ENCODE measurements around the gene TEC.

Gene TEC

GRCh38 chr4:48126621-48127020 is 143.0 kb downstream of the TEC start:
- Histone ChIP-seq H3K4me3 (ENCODE audit: severe bottlenecking) (no peak overlapping the region), H3K27me3 (ENCODE audit: insufficient read depth, poor library complexity, severe bottlenecking) (no peaks in the 10 kb centered on the region), H3K27ac (ENCODE audit: poor library complexity, severe bottlenecking) (peak overlapping the region; percentile 42), H3K36me3 (ENCODE audit: low read depth) (no peaks in the 10 kb centered on the region), H3K4me1 (ENCODE audit: insufficient read depth, poor library complexity, severe bottlenecking) (peaks cover 15% of the 10 kb centered on the region), H3K9me3 (ENCODE audit: severe bottlenecking) (no peaks in the 10 kb centered on the region)
- TF ChIP-seq CTCF (IDR thresholded peaks at IDR 0.05; ENCODE audit: poor library complexity, severe bottlenecking): no peak
- no peak for ATAC-seq (ENCODE audit: low read depth)
- DNase-seq (ENCODE audit: low spot score): no peak

GRCh38 chr4:48124870-48125269 is 144.8 kb downstream of the TEC start:
- no peak overlapping the region for H3K4me3 ChIP-seq (ENCODE audit: severe bottlenecking)
- no peak overlapping the region for H3K27ac ChIP-seq (ENCODE audit: poor library complexity, severe bottlenecking)
- peaks cover 15% of the 10 kb centered on the region for H3K4me1 ChIP-seq (ENCODE audit: insufficient read depth, poor library complexity, severe bottlenecking)
- no peak for ATAC-seq (ENCODE audit: low read depth)
- no peaks in the 10 kb centered on the region for H3K36me3 ChIP-seq (ENCODE audit: low read depth)
- TF ChIP-seq CTCF (IDR thresholded peaks at IDR 0.05; ENCODE audit: poor library complexity, severe bottlenecking): no peak
- H3K9me3 ChIP-seq (ENCODE audit: severe bottlenecking): no peaks in the 10 kb centered on the region
- H3K27me3 ChIP-seq (ENCODE audit: insufficient read depth, poor library complexity, severe bottlenecking): no peaks in the 10 kb centered on the region
- no peak for DNase-seq (ENCODE audit: low spot score)

- H3K27me3 ChIP-seq (ENCODE audit: insufficient read depth, poor library complexity, severe bottlenecking): no peaks in the 10 kb centered on the region
- no peak for ATAC-seq (ENCODE audit: low read depth)
- no peak overlapping the region for H3K4me3 ChIP-seq (ENCODE audit: severe bottlenecking)
- H3K4me1 ChIP-seq (ENCODE audit: insufficient read depth, poor library complexity, severe bottlenecking): peaks cover 7% of the 10 kb centered on the region
- DNase-seq (ENCODE audit: low spot score): no peak
- TF ChIP-seq CTCF (IDR thresholded peaks at IDR 0.05; ENCODE audit: poor library complexity, severe bottlenecking): no peak
- no peak overlapping the region for H3K27ac ChIP-seq (ENCODE audit: poor library complexity, severe bottlenecking)
- H3K36me3 ChIP-seq (ENCODE audit: low read depth): no peaks in the 10 kb centered on the region
- no peaks in the 10 kb centered on the region for H3K9me3 ChIP-seq (ENCODE audit: severe bottlenecking)
Measured at GRCh38 chr4:48122756-48123155, 146.9 kb downstream of the TEC start.

GRCh38 chr4:48121180-48121579 is 148.5 kb downstream of the TEC start:
- Histone ChIP-seq H3K27me3 (ENCODE audit: insufficient read depth, poor library complexity, severe bottlenecking) (no peaks in the 10 kb centered on the region), H3K4me1 (ENCODE audit: insufficient read depth, poor library complexity, severe bottlenecking) (no peaks in the 10 kb centered on the region), H3K4me3 (ENCODE audit: severe bottlenecking) (no peak overlapping the region), H3K36me3 (ENCODE audit: low read depth) (no peaks in the 10 kb centered on the region), H3K9me3 (ENCODE audit: severe bottlenecking) (no peaks in the 10 kb centered on the region), H3K27ac (ENCODE audit: poor library complexity, severe bottlenecking) (no peak overlapping the region)
- TF ChIP-seq CTCF (IDR thresholded peaks at IDR 0.05; ENCODE audit: poor library complexity, severe bottlenecking): no peak
- no peak for DNase-seq (ENCODE audit: low spot score)
- no peak for ATAC-seq (ENCODE audit: low read depth)

- H3K36me3 ChIP-seq (ENCODE audit: low read depth): no peaks in the 10 kb centered on the region
- no peaks in the 10 kb centered on the region for H3K9me3 ChIP-seq (ENCODE audit: severe bottlenecking)
- H3K4me3 ChIP-seq (ENCODE audit: severe bottlenecking): no peak overlapping the region
- TF ChIP-seq CTCF (IDR thresholded peaks at IDR 0.05; ENCODE audit: poor library complexity, severe bottlenecking): no peak
- no peak for DNase-seq (ENCODE audit: low spot score)
- no peak for ATAC-seq (ENCODE audit: low read depth)
- H3K4me1 ChIP-seq (ENCODE audit: insufficient read depth, poor library complexity, severe bottlenecking): no peaks in the 10 kb centered on the region
- no peak overlapping the region for H3K27ac ChIP-seq (ENCODE audit: poor library complexity, severe bottlenecking)
- H3K27me3 ChIP-seq (ENCODE audit: insufficient read depth, poor library complexity, severe bottlenecking): no peaks in the 10 kb centered on the region
Measured at GRCh38 chr4:48120132-48120531, 149.5 kb downstream of the TEC start.
